DND-41 (cell line): ENCODE results near the gene SPPL3.

Source experiments
- ATAC-seq: fragments of 200-7000 bp; cut with Tn5 transposase; 3 replicates; pipeline ENCODE4 v1.9.1; 2021; ENCODE audit warnings: low read depth; ENCODE audit not compliant: insufficient read depth
- DNase-seq: peaks from one replicate; pipeline ENCODE4 v3.0.0-alpha.2; 2020
- H2AFZ ChIP-seq: 2 replicates; pipeline ENCODE4 v1.6.0; 2012; ENCODE audit warnings: low read depth, low read length
- H3K27ac ChIP-seq: 2 replicates; pipeline ENCODE4 v1.5.1; 2012; ENCODE audit warnings: low read length, inconsistent platforms
- H3K27me3 ChIP-seq: fragments of 200-600 bp; sonication (generic); 2 replicates; pipeline ENCODE4 v1.6.0; 2012; ENCODE audit warnings: low read length, mild to moderate bottlenecking, inconsistent platforms; ENCODE audit not compliant: insufficient read depth, poor library complexity
- H3K36me3 ChIP-seq: 2 replicates; pipeline ENCODE4 v1.5.1; 2012; ENCODE audit warnings: low read length, inconsistent platforms; ENCODE audit not compliant: insufficient read depth
- H3K4me1 ChIP-seq: 2 replicates; pipeline ENCODE4 v1.5.1; 2012; ENCODE audit warnings: mild to moderate bottlenecking, low read length; ENCODE audit not compliant: insufficient read depth
- H3K4me2 ChIP-seq: 2 replicates; pipeline ENCODE4 v1.6.0; 2012; ENCODE audit warnings: mild to moderate bottlenecking, moderate library complexity, low read length, inconsistent platforms; ENCODE audit not compliant: insufficient read depth
- H3K4me3 ChIP-seq, 2 experiments: fragments of 200-600 bp in 1 of 2; shearing (Covaris generic) in 1 of 2; 2 replicates each; pipeline ENCODE4 v1.5.1; 2012 to 2016; ENCODE audit warnings: inconsistent platforms in 2 of 2, low read length in 2 of 2, mild to moderate bottlenecking in 2 of 2, low read depth in 1 of 2, moderate library complexity in 1 of 2
- H3K79me2 ChIP-seq: 2 replicates; pipeline ENCODE4 v1.6.0; 2012; ENCODE audit warnings: low read length, inconsistent platforms; ENCODE audit not compliant: insufficient read depth
- H3K9ac ChIP-seq: 2 replicates; pipeline ENCODE4 v1.6.0; 2012; ENCODE audit warnings: low read depth, mild to moderate bottlenecking, inconsistent platforms, low read length, moderate library complexity
- H3K9me3 ChIP-seq: 2 replicates; pipeline ENCODE4 v1.5.1; 2012; ENCODE audit warnings: low read length, moderate library complexity, mild to moderate bottlenecking, inconsistent platforms; ENCODE audit not compliant: insufficient read depth, severe bottlenecking
- H4K20me1 ChIP-seq: 2 replicates; pipeline ENCODE4 v1.6.0; 2012; ENCODE audit warnings: low read length; ENCODE audit not compliant: insufficient read depth
- CTCF ChIP-seq: IDR thresholded peaks from 2 replicates; pipeline ENCODE4 v1.5.1; 2012; ENCODE audit warnings: borderline replicate concordance, low read length, moderate library complexity, mild to moderate bottlenecking; ENCODE audit not compliant: poor library complexity, severe bottlenecking; ENCODE audit errors: extremely low read depth
- EZH2 ChIP-seq: IDR thresholded peaks from 3 replicates; pipeline ENCODE4 v1.6.1; 2012; ENCODE audit warnings: borderline replicate concordance, low read depth, mild to moderate bottlenecking, moderate library complexity, low read length, inconsistent platforms; ENCODE audit not compliant: severe bottlenecking

The SPPL3 gene

GRCh38 chr12:120720987-120721801 lies 183.0 kb downstream of the SPPL3 start:
- peaks cover 2% of the 10 kb centered on the region; the same call in 1 of the 2 replicates for H3K79me2 ChIP-seq
- no peaks in the 10 kb centered on the region for H3K9me3 ChIP-seq
- no peak overlapping the region for H3K4me3 ChIP-seq
- no peak for DNase-seq
- no peaks in the 10 kb centered on the region; the same call in 1 of the 2 replicates for H4K20me1 ChIP-seq
- H3K4me2 ChIP-seq = no peak overlapping the region
- peaks cover 65% of the 10 kb centered on the region for H3K36me3 ChIP-seq
- H3K9ac ChIP-seq = no peak overlapping the region
- H2AFZ ChIP-seq = no peak overlapping the region
- peaks cover 13% of the 10 kb centered on the region for H3K4me1 ChIP-seq
- TF ChIP-seq CTCF = no peak
- TF ChIP-seq EZH2 = no peak
- H3K27me3 ChIP-seq = no peaks in the 10 kb centered on the region
- no peak overlapping the region for H3K27ac ChIP-seq
- ATAC-seq = no peak

GRCh38 chr12:120720234-120720986 lies 183.7 kb downstream of the SPPL3 start:
- no peak for ATAC-seq
- no peak for DNase-seq
- H3K27ac ChIP-seq = no peak overlapping the region
- H3K79me2 ChIP-seq = no peaks in the 10 kb centered on the region
- no peaks in the 10 kb centered on the region for H3K9me3 ChIP-seq
- peaks cover 71% of the 10 kb centered on the region for H3K36me3 ChIP-seq
- no peaks in the 10 kb centered on the region; the same call in 1 of the 2 replicates for H4K20me1 ChIP-seq
- H3K4me2 ChIP-seq = no peak overlapping the region
- H3K9ac ChIP-seq = no peak overlapping the region
- H3K4me1 ChIP-seq = peaks cover 8% of the 10 kb centered on the region
- no peak for TF ChIP-seq CTCF
- TF ChIP-seq EZH2 = no peak
- no peak overlapping the region for H3K4me3 ChIP-seq
- no peak overlapping the region for H2AFZ ChIP-seq
- no peaks in the 10 kb centered on the region for H3K27me3 ChIP-seq

GRCh38 chr12:120719496-120720233 lies 184.5 kb downstream of the SPPL3 start:
- Histone ChIP-seq H3K4me2 (no peak overlapping the region), H3K9ac (no peak overlapping the region), H4K20me1 (no peaks in the 10 kb centered on the region; the same call in 1 of the 2 replicates), H3K27me3 (no peaks in the 10 kb centered on the region), H3K4me1 (peaks cover under 1% of the 10 kb centered on the region; the same call in 1 of the 2 replicates), H3K36me3 (peaks cover 77% of the 10 kb centered on the region), H3K9me3 (no peaks in the 10 kb centered on the region), H3K27ac (no peak overlapping the region), H3K4me3 (no peak overlapping the region), H3K79me2 (no peaks in the 10 kb centered on the region; the same call in 1 of the 2 replicates), H2AFZ (no peak overlapping the region)
- DNase-seq (no peak), ATAC-seq (no peak)
- no peak for TF ChIP-seq EZH2
- no peak for TF ChIP-seq CTCF
